GM12801 (cell line): ENCODE measurements around the gene NR0B1.

Source experiments
- CTCF ChIP-seq: IDR thresholded peaks from one replicate; pipeline ENCODE4 v1.5.1; 2011; ENCODE audit warnings: control low read depth; ENCODE audit not compliant: insufficient read length; ENCODE audit errors: extremely low read depth

Gene NR0B1

DNA sequence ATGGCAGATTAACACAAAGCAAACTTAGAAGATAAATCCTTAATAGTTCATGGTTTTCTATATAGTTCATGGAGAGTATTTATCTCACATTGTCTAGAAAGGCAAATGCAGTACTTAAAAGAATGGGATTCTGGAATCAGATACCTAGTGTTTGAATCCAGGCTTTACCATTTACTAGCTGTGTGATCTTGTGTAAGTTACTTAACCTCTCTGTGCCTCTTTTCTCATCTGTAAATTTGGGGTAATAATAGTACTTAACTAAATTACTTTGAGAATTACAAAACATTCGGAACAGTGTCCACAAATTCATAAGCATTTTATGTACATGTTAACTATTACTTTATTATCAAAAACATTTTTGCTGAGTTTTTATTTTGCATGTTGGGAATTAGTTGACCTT, 46.4 kb downstream of the NR0B1 start:
- no peak for TF ChIP-seq CTCF

DNA sequence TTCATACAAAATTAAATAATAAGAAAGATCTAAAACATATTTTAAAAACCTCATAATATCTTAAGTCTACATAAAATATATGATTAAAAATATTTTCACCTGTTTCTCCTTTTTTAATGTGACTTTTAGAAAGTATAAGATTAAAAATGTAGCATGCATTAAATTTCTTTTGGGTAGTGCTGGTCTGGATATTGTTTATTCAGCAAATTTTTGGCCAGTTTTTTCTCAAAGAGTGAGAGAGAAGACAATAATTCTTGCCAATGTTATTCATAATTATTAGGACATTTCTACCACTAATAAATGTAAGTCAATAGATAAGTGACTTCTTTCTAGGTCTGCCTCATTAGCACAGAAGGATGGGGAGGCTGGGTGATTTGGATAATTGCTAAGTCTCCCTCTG, 48.2 kb downstream of the NR0B1 start:
- TF ChIP-seq CTCF = no peak

DNA sequence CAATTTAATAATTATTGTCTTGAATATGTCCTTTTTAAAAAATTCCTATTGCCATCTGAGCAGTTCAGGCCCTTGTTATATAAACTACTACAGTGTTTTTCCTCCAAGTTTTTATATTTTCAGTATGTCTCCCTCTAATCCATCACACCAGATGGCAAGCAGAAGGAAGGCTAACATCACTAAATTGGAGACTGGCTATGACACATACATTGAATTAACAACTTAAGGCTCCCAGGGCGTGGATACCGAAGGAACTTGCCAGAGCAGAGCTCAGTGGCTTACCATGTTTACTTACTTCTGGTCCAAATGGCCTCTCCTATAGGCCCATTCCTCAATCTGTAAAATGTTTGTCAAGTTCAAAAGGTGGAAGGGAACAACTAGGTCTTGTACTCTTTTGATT, 49.3 kb downstream of the NR0B1 start:
- no peak for TF ChIP-seq CTCF
